WTC11 (cell line): ENCODE measurements around the gene AP1S1.

ENCODE experiments used
- CTCF ChIP-seq: fragments of 200-600 bp; IDR thresholded peaks from 2 replicates; pipeline ENCODE4 v1.8.0; 2022; ENCODE audit warnings: antibody characterized with exemption
- NFATC4 ChIP-seq: fragments of 250-450 bp; sonication (Bioruptor Pico); IDR thresholded peaks from 2 replicates; pipeline ENCODE4 v1.9.0; 2021; ENCODE audit warnings: mild to moderate bottlenecking
- NFE2L1 ChIP-seq: sonication (generic); formaldehyde crosslinking; IDR thresholded peaks from 2 replicates; pipeline ENCODE4 v1.8.1; 2023; ENCODE audit warnings: missing genetic modification reagents
- RORB ChIP-seq: fragments of 250-450 bp; sonication (Bioruptor Pico); IDR thresholded peaks from 2 replicates; pipeline ENCODE4 v1.9.0; 2021; ENCODE audit warnings: mild to moderate bottlenecking
- ZBTB21 ChIP-seq: sonication (generic); formaldehyde crosslinking; IDR thresholded peaks from 2 replicates; pipeline ENCODE4 v1.8.1; 2023; ENCODE audit warnings: mild to moderate bottlenecking, missing genetic modification reagents, borderline replicate concordance
- ZNF423 ChIP-seq: fragments of 250-450 bp; sonication (Bioruptor Pico); IDR thresholded peaks from 2 replicates; pipeline ENCODE4 v2.1.2; 2022; ENCODE audit warnings: mild to moderate bottlenecking, moderate library complexity

- no peak for TF ChIP-seq CTCF
- no peak for TF ChIP-seq ZNF423 (CRISPR knock-in tag)
- no peak for TF ChIP-seq RORB
- TF ChIP-seq NFATC4 (CRISPR knock-in tag) = no peak
- TF ChIP-seq ZBTB21 (CRISPR knock-in tag) = no peak
- no peak for TF ChIP-seq NFE2L1 (CRISPR knock-in tag)
These were observed 29.8 kb upstream of the AP1S1 start for GRCh38 chr7:101124376-101125056.
